GM20000 (cell line): ENCODE results near the gene GPSM1.
"Not testable (repeated sequence)": the region's sequence is repeated elsewhere in the genome, so short reads cannot be mapped to it uniquely, and the experiment has no call there.

Experiments
- DNase-seq: peaks from one replicate; pipeline ENCODE4 v3.0.0; 2012; ENCODE audit warnings: low spot score
- TF ChIP-seq, protein P1 (sequence below): IDR thresholded peaks from 2 replicates; pipeline ENCODE4 v1.5.1; 2012; ENCODE audit warnings: mild to moderate bottlenecking, control low read depth; ENCODE audit errors: extremely low read depth, missing control alignments

The GPSM1 gene

DNA sequence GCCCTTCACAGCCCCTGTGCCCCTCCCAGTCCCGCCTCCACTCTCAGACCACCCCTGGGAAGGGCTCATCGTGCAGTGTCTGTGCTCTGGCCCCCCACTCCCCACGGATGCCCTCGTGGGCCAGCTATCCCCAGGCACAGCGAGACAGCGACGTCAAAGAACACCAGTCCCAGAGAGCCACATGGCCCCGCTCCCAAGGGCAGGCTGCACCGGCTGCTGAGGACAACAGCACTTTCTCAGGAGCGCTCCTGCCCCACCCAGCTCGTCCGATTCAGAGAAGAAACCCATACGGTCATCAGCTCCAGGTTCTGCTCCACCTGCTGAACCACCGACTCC, 77.4 kb downstream of the GPSM1 start:
- DNase-seq: no peak
- TF ChIP-seq, protein P1, sequence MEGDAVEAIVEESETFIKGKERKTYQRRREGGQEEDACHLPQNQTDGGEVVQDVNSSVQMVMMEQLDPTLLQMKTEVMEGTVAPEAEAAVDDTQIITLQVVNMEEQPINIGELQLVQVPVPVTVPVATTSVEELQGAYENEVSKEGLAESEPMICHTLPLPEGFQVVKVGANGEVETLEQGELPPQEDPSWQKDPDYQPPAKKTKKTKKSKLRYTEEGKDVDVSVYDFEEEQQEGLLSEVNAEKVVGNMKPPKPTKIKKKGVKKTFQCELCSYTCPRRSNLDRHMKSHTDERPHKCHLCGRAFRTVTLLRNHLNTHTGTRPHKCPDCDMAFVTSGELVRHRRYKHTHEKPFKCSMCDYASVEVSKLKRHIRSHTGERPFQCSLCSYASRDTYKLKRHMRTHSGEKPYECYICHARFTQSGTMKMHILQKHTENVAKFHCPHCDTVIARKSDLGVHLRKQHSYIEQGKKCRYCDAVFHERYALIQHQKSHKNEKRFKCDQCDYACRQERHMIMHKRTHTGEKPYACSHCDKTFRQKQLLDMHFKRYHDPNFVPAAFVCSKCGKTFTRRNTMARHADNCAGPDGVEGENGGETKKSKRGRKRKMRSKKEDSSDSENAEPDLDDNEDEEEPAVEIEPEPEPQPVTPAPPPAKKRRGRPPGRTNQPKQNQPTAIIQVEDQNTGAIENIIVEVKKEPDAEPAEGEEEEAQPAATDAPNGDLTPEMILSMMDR: no peak

DNA sequence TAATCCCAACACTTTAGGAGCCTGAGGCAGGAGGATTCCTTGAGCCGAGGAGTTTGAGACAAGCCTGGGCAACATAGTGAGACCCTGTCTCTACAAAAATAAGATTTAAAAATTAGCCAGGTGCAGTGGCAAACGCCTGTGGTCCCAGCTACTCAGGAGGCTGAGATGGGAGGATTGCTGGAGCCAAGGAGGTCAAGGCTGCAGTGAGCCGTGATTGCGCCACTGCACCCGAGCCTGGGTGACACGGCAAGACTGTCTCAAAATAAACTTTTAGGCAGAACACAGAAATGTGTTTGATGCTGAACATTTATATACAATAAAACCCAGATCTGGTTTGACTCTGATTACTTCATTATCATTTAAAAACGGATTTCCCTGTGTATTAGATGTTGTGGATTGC, 78.1 kb downstream of the GPSM1 start:
- DNase-seq: no peak
- TF ChIP-seq, protein P1: no peak

DNA sequence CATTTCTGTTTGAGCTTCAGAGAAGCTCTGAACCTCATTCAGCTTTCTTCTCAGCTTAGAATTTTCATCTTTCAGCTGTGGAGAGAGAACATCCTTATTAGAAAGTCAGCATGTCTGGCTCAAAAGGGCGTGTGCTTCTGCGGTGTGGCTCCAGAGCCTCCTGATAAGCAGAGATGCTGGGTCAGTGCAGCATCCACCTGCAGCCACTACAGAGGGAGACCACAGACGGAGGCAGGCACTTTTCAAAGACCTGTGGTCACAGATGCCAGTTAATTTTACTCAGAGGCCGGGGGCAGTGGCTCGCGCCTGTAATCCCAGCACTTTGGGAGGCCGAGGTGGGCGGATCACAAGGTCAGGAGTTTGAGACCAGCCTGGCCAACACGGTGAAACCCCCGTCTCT, 78.6 kb downstream of the GPSM1 start:
- not testable (repeated sequence) for DNase-seq

DNA sequence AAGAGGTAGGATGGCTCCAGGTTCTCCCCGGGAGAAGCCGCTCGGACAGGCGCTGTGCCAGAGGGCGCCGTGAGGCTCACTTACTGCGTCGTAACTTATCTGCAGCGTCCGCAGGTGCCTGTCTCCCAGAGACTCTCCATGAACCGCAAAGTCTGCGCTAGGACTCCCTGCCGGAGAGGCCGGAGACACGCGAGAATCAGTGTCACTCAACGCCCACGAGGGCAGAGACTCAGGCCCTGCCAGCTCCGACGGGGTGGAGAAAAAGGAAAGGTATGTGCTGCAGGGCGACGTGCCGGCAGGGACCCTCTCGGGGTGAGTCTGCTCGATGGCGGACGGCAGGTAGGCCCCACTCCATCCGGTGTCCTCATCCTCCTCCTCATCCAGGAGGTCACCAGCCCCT, 79.7 kb downstream of the GPSM1 start:
- DNase-seq: not testable (repeated sequence)

DNA sequence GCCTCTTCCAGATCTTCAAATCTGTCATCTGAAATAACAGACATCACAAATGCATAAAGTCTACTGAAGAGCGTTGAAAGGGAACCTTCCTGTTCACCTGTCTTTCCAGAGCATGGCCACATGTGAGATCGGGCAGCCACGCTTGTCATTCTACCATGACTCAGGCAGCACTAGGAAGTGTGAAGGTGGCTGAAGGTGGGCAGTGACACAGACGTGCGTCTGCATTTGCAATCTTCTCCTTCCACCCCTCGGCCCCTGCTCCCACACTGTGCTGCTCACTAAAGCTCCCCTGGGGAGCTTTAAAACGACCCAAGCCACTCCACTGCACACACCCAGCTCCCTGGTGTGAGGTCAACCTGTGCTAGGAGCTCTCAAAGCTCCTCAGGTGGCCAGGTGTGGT, 80.6 kb downstream of the GPSM1 start:
- TF ChIP-seq, protein P1: no peak
- no peak for DNase-seq
